HUDEP-2 (cell line): ENCODE results near the gene MICAL3.
A peak's percentile ranks its signal among the peaks of the same experiment; 100 is the strongest.
"Not testable (repeated sequence)": the region's sequence is repeated elsewhere in the genome, so short reads cannot be mapped to it uniquely, and the experiment has no call there.

Experiments used
- DNase-seq, 76 experiments: peaks; one replicate each; lab custom pipeline; 2025; ENCODE audit not compliant: unreplicated experiment in 76 of 76; lab: John Stamatoyannopoulos, UW

Gene MICAL3

DNA sequence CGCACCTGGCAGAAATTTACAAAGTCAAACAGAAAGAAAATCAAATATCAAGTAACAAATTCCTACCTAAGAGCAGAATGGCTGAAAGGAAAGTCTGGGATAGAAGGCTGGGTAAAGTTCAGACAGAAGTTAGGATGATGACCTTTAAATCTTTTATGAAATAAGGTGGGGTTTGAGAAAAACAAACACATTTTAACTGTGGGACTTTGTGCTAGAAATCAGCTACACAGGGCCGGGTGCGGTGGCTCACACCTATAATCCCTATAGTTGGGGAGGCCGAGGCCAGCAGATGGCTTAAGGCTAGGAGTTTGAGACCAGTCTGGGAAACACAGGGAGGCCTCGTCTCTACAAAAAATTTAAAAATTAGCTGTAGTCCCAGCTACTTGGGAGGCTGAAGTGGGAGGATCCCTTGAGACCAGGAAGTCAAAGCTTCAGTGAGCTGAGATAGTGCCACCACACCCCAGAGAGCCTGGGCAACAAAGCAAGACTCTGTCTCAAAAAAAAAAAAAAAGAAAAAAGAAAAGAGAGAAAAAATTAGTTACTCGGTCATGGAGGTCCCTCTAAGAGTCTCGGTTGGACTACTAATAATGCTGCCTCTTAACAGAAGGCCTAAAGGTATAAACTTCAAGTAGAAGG is 130.3 kb downstream of the MICAL3 start:
- peak in 4 of 76 experiments; percentile 4 to 27 (median 6) for DNase-seq

DNA sequence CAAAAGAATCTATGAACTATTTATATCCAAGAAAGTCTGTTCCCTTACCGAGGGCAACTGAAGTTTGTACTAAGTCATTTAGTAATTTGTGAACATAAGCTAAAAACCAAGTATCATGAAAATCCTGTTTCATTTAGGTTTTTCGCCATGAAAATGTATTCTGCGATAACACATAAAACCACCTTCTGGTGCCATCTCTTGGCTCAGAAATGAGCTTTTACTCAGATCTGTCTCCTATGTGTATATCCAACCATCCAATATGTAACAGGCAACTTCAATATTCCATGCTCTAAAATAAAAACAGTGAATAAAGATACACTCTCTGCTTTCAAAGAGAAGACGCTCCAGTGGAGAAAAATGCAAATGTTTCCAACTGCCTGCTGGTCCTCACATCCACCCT is 132.0 kb downstream of the MICAL3 start:
- DNase-seq, result no peak

DNA sequence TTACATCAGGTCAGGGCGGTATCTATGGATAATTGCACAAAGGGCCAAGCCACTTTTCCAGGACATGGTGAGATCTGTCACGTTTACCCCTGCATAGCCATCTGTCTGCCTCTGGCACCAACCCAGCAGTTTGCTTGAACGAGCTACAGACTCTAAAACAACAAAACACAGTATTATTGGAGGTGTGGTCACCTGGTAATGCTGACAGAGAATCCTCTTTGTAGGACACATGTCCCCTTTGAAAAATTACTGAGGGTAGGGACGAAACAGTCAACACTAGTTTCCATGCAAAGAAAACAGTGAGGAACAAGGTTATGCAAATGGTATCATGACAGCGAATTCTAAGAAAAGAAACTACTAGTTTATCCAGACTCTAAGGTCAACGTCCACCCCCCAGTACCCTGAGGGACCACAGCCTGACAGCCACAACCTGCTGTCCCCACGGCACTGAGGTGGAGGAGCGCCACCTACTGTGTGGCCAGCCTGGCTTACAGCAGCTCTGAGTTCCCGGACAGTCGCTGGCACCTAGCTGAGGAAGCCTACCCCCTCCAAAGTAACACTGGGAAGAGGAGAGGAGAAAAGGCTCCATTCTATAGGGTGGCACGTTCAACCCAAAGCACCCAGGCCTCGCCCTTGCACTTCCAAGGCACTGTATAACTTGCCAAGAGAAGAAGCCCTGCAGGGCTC is 132.7 kb downstream of the MICAL3 start:
- peak in 12 of 76 experiments; percentile 2 to 25 (median 14) for DNase-seq

DNA sequence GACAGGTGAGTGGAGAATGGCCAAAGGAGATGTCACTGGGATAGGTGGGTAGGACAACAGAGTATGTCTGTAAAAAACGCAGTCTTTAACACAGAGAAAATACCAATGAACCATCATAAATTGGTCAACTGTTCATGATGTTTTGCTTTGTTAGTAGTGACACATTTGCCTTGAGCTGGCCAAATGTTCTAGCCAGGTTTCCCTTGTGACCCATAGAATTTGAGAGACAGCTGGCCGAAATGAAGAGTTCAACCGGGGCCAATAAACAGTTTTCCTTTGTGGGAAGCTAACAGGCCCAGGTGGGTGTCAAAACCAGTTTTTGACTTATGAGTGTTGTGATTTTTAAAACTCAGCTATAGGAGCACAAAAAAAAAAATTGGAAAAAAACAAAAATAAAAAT is 133.5 kb downstream of the MICAL3 start:
- DNase-seq, result no peak

DNA sequence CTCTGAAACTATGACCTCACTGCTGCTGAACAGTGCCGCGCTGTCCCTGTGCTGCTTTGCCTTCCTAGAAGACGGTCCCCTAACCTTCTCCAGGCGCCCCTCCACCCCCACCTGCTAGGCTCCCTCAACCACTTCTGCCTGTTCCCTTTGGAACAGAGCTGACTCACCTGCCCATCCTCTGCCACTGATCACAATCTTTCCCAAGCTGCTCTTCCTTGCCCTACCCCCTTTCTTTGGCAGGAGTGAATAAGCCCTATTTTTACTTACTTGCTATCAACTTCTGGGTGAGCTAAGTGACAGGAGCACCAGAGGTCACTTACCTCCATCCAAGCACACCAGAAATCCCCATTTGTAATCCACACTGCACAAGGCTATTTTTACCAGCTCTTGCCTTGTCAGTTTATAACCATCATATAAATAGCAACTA is 134.1 kb downstream of the MICAL3 start:
- no peak for DNase-seq

DNA sequence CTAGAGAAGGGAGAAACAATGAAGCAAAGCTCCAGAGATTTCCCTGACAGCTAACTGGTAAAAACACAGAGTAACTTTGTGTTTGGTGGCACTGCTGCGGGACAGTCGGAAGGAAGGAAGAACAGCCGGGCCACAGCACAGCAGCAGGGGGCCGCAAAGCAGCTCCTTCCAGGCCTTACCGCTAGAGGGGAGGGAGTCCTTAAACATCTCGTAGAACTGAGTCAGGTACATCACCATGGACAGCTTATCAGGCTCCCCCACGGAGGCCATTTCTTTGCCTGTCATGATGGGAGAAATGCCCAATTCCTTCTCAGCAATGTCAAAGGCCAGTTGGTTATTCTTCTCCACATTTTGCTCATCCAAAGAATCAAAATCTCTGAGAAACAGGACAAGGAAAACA is 135.5 kb downstream of the MICAL3 start:
- peak in 35 of 76 experiments; percentile 2 to 66 (median 22) for DNase-seq

DNA sequence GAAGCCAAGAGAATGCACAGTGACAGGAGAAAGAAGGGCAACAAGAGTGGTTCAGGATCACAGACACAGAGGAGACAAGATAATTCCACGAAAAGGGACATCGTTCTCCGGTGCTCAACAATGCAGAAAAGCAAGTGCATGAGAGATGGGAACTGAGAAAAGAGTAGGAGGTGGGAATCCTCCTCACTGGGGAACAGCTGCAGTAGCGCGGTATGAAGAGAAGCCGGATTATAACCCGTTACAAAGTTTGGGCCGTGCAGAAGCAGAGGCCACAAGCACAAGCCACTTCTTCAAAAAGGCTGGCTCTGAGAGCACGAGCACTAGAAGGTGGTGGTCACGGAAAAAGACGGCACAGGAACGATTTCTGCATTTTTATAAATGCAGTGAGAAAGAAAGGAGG is 135.9 kb downstream of the MICAL3 start:
- DNase-seq, result no peak

DNA sequence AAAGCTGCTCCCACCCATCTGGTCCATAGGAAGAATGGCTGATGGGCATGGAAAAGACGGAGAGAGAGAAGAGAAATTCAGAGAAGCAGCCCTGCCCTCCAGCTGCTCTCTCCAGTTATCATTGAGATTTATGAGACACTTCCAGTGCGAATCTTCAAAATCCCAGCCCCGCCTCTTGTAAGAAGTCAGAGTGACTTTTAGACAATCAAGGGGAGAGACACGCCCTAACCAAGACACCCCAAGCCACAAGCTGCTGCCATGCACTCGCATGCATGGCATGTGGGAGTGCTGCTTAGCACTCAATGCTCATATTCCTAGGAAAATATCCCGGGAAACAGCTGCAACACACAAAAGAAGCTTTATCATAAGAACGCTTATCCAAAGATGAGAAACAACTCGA is 139.5 kb downstream of the MICAL3 start:
- DNase-seq, result no peak

DNA sequence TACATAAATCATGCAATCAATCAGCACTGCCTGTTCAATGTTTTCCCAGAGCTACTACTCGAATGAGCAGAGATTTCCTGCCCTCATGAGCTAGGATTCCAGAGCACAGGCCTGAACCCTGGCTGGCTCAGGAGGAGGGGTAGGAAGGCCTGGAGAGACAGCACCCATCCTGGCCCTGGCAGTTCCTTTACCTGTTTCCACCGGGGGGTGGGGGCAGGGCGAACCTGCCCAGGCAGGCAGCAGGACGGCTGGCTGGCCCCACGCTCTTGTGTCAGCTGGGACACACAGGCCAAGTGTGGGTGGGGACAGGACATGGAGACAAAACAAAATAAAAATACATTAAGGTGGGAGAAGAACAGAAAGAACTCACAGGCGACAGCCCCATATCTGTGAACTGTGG is 140.3 kb downstream of the MICAL3 start:
- no peak for DNase-seq

DNA sequence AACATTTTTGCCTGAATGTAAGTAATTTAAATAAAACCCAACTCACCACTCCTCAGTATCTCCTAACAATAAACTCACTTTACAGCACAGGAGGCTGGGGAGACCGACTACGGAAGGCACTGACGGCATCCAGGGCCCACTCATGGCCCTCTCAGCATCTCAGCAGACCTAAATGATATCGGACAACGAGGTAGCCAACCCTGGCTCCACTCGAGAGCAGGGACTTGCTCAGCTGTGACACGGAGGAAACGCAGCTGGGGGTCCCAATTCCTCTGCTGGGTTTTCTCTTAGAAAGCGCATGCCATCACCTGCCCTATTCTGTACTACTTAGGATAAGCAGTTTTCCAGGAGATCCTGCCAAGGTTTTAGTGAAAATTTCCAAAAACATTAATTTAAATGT is 141.0 kb downstream of the MICAL3 start:
- no peak for DNase-seq

DNA sequence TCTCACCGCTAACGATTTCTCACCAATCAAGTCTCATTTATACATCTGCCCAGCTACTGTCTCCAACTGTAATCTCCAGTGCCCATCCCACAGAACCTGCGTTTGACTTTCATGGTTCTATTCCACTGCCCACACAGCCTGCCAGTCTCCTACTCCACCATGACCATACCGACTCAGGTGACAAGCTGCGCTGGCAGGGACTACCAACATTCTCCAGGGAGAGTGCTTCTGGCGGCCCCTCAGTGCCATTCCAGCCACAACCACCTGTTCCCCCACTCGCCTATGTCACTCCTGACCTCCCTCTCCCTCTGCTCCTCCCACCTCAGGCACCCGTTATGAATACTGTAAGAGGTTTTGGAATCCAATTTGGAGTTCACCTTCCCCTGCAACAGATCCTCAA is 141.6 kb downstream of the MICAL3 start:
- no peak for DNase-seq

DNA sequence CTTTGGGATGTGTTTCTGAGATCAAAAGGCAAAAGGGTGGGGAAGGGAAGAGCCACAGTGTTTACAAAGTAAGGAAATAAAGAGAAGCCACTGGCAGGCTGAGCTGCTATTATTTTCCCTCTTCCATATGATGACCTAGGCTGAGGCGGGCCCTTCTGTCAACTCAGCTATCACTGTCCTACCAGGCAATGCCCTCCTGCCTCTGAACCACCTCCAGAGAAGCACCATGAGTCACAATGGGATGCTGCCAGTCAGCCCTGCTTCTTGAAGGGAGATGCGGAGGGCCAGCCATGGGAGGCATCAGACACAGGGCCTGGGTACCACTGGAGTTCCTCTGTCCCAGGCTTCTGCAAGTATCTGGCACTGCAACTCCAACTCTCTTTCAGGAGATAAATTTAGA is 142.2 kb downstream of the MICAL3 start:
- DNase-seq, result no peak

DNA sequence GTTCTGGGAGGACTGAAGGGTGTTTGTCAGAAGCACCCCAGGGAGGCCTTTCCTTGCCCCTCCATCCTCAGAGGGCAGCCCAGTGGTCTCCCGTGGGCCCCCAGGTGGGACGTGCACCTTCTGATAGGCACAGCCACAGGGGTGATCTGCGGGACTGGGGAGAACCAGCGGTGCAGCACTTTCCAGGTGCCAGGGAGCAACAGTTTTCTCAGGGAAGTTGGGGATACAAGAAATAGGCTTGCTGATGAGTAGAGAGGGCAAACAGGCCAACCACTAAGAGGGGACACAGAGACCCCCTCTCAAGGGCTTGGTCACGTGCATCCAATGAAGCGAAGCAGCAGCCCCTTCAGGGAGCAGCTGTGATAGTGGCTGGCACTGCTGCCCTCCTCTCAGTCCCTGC is 143.0 kb downstream of the MICAL3 start:
- DNase-seq, result no peak

DNA sequence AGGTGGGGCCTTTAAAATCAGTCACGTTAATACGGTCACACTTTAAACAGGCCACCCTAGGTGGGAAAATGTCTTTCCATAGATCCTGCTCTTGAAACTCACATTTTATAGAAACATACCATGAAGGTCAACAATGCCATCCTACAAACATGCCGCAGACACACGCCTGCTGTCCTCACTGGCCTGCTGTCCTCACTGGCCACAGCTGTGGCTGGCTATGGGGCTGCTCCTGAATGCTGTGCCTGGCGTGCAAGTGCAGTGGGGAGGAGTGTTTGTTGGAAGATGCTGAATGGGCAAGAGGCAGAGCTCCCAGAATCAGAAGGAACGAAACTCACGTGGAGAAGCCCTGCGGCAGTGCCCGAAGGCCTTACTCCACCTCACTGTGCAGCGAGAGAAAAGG is 143.9 kb downstream of the MICAL3 start:
- DNase-seq, result no peak

DNA sequence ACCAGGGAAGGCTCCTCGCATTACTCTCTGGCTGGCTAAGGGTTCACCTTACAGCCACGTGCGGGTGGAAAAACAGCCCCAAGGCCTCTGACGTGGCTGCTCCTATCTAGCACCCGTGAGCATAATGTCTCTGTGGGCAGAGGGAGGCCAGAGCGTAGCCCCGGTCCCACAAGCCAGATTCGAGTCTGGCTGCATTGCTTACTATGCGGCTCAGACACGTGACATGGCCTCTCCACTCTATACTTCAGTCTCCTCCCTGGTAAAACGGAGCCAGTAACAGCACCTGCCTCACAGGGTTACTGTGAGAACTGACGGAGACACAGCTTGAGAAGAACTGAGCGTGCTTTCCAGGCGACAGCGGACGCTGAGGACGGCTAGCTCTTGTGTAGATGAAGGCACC is 144.3 kb downstream of the MICAL3 start:
- no peak for DNase-seq

DNA sequence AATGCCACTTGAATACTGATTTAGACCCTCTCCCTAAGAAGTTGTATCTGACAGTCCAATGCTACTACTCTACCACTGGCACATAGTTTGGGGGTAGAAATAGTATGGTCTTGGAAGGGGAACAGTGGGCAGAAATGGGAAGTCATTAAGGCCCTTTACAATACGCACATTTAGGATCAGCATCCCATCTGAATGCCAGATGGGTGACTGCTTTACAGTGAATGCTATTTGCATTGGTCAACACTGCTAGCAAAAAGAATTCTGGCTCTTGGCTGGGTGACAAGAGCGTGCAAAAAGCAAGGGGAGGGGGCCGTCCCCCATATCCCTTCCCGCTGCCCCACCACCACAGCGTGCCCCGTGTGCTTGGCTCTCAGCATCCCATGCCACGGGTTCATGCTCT is 145.4 kb downstream of the MICAL3 start:
- DNase-seq, result no peak

DNA sequence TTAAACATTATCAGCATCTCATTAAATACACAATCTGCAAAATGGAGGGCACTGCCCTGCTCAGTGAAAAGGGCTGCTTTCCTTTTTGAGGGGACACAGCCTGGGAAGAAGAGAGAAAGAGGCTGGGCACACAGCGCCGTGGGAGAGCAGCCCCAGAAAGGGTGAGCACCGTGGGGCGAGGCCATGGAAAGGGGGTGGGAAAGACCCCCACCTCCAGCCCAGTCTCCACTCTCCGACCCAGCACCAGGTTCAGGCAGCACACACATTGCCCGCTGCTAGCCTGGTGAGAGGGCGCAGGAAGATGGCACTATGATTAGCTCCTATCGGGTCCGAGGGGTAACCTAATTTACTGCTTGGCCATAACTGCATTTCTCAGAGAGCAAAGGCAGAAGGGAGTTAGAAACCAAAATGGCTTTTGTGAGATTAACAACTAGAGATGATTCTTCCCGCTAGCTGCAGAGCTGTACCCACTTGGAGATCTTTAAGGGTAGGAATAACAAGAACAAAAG is 146.1 kb downstream of the MICAL3 start:
- no peak for DNase-seq

DNA sequence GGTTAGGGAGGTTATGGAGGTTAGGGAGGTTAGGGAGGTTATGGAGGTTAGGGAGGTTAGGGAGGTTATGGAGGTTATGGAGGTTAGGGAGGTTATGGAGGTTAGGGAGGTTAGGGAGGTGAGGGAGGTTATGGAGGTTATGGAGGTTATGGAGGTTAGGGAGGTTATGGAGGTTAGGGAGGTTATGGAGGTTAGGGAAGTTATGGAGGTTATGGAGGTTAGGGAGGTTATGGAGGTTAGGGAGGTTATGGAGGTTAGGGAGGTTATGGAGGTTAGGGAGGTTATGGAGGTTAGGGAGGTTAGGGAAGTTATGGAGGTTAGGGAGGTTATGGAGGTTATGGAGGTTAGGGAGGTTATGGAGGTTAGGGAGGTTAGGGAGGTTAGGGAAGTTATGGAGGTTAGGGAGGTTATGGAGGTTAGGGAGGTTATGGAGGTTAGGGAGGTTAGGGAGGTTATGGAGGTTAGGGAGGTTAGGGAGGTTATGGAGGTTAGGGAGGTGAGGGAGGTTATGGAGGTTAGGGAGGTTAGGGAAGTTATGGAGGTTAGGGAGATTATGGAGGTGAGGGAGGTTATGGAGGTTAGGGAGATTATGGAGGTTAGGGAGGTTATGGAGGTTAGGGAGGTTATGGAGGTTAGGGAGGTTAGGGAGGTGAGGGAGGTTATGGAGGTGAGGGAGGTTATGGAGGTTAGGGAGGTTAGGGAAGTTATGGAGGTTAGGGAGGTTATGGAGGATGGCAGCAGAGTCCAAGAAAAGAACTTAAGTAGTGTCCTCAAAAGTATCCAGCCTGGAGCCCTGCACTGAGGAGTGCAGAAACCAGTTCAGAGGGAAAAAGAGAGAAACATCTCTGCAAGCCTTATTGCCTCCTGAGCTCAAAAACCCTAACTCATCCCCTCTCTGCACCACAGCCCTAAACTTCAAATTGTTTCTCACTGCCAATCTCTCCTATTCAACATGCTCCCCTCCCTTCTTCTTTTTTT is 147.2 kb downstream of the MICAL3 start:
- DNase-seq, result not testable (repeated sequence)

DNA sequence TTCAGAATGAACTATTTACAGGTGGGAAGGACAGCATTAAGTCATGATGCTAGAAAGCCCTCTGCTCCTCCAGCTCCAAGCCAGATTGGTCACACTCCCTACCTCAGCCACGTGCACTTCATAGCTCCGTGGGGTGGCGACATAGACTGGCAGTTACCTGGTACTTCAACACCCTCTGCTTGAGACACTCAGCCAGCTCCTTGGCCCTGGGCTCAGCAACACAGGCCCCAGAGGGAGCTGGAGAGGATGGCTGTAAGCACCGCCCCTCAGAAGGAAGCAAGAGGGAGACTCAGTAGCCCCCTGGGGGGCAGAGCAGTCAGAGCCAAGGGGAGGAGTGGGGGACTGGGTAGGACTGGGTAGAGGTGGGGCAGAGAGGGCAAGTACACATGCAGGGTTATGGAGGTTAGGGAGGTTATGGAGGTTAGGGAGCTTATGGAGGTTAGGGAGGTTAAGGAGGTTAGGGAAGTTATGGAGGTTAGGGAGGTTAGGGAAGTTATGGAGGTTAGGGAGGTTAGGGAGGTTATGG is 148.0 kb downstream of the MICAL3 start:
- no peak for DNase-seq

DNA sequence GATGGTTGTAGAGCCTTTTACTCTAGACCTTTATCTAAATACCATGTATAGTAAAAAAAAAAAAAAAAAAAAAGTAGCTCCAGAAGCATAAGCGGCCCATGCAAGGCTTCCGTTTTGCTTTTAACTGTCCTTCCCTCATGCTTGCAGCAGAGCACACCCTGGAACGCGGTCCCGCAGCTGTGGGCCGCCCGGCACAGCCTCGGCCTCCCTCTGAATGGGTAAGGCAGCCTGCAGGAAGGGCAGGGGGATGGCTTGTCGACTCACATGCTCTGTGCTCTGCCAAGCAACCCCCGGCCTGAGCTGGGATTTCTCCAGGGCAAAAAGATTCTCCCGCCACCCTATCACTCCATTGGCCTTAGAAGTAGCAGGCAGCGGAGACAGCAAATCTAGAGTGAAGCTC is 148.7 kb downstream of the MICAL3 start:
- no peak for DNase-seq

DNA sequence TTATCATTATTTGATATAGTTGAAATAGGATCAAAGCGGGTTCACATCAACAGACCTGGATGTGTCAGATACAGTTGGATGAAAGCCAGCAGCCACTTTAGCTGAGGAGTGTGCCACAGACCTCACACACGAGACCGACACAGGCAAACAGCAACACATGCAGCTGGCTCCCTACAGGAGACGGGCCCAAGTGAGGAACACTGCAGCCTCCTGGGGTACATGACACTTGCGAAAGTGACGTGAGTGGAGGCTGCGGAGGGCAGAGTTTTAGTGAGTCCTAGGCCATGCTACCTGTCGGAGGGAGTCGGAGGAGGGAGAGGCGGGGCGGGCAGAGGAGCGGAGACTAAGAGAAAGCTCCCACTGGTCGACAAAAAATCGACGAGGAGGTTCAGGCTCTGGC is 149.2 kb downstream of the MICAL3 start:
- no peak for DNase-seq
